K562 (cell line): ENCODE results near the gene MAP2K7. TPM values are rescaled to one million over a fixed set of nuclear protein-coding genes. Genes with fewer than 3 reads are reported as not detected.

Experiments
- CGGBP1 ChIP-seq: fragments of 250-450 bp; sonication (Bioruptor Pico); IDR thresholded peaks from 2 replicates; pipeline ENCODE4 v1.9.0; 2021; ENCODE audit warnings: mild to moderate bottlenecking
- E2F1 ChIP-seq: sonication (generic); formaldehyde crosslinking; IDR thresholded peaks from 2 replicates; pipeline ENCODE4 v1.8.1; 2023; ENCODE audit warnings: mild to moderate bottlenecking, missing genetic modification reagents, moderate library complexity
- ETS1 ChIP-seq: conservative IDR thresholded peaks from 2 replicates; pipeline ENCODE4 v1.6.1; 2011; ENCODE audit warnings: low read depth, mild to moderate bottlenecking, low read length; ENCODE audit not compliant: control insufficient read depth
- HEY1 ChIP-seq: fragments of 250-450 bp; sonication (Bioruptor Pico); IDR thresholded peaks from 2 replicates; pipeline ENCODE4 v1.5.0; 2020; ENCODE audit warnings: mild to moderate bottlenecking, moderate library complexity, borderline replicate concordance
- KLF6 ChIP-seq: fragments of 250-450 bp; sonication (Bioruptor Pico); IDR thresholded peaks from 2 replicates; pipeline ENCODE4 v1.4.0; 2020; ENCODE audit warnings: mild to moderate bottlenecking, moderate library complexity, borderline replicate concordance
- MNT ChIP-seq, 2 experiments: fragments of 450-650 bp; conservative IDR thresholded peaks; 2 replicates each; pipeline ENCODE4 v1.6.1; 2017; ENCODE audit warnings: mild to moderate bottlenecking in 2 of 2, moderate library complexity in 2 of 2
- PHB2 ChIP-seq: fragments of 450-650 bp; IDR thresholded peaks from 2 replicates; pipeline ENCODE4 v1.6.1; 2017; ENCODE audit warnings: low read depth
- PHF8 ChIP-seq: fragments of 200-600 bp; sonication (generic); IDR thresholded peaks from 2 replicates; pipeline ENCODE4 v1.6.1; 2012; ENCODE audit warnings: mixed run types, mild to moderate bottlenecking, inconsistent platforms, low read length, moderate library complexity, borderline replicate concordance
- RHOXF2B ChIP-seq: fragments of 250-450 bp; sonication (Bioruptor Pico); conservative IDR thresholded peaks from 2 replicates; pipeline ENCODE4 v1.5.1; 2021
- ZBTB33 ChIP-seq: sonication (generic); formaldehyde crosslinking; IDR thresholded peaks from 2 replicates; pipeline ENCODE4 v1.8.1; 2023; ENCODE audit warnings: mild to moderate bottlenecking, missing genetic modification reagents
- ZNF407 ChIP-seq: fragments of 450-650 bp; IDR thresholded peaks from 2 replicates; pipeline ENCODE4 v1.6.1; 2016; ENCODE audit warnings: low read depth
- polyA plus RNA-seq, 8 experiments: library from polyadenylated mRNA; depleted of rRNA in 4 of 8; stranded (reverse) in 5 of 8; unstranded in 3 of 8; fragments of >200 nt; fragmentation: Nextera tagmentation in 2 of 8; fragmentation: Illumina TruSeq in 1 of 8; extraction: Ambion mirVana in 2 of 8; extraction: Trizol in 1 of 8; gene quantifications; 2 replicates each; pipeline versions ENCODE4 v1.2.1 to v1.2.3, GENCODE V29; 2011 to 2014; ENCODE audit warnings: inconsistent platforms in 1 of 8, missing spikeins in 1 of 8
- total RNA-seq, 7 experiments: library from RNA; depleted of rRNA in 6 of 7; stranded (reverse); fragments of >200 nt in 6 of 7; fragmentation: Illumina TruSeq in 2 of 7; extraction: Trizol in 2 of 7; gene quantifications; 2 replicates each; pipeline versions ENCODE4 v1.2.1 to v1.2.3, GENCODE V29; 2011 to 2021; ENCODE audit warnings: low replicate concordance in 1 of 7

MAP2K7 gene
- total and polyA plus RNA-seq, 9 of the 15 experiments (the other 6 are each of a cell fraction or from before 2014, with no cell fraction given): 0.51 to 45.8 (median 14.1) TPM

GRCh38 chr19:7868671-7869452, 34.8 kb upstream of the MAP2K7 start (continued):
- TF ChIP-seq ZNF407 (no peak), MNT (conservative IDR thresholded peaks at IDR 0.05) (peak in 1 of 2 experiments; percentile 1; a peak in 2 of 4 replicates), ETS1 (peak; percentile 40; the same call in 1 of the 2 replicates), PHF8 (peak; percentile 57; the same call in 1 of the 2 replicates), HEY1 (no peak), KLF6 (CRISPR knock-in tag) (no peak), CGGBP1 (CRISPR knock-in tag) (no peak), ZBTB33 (CRISPR knock-in tag) (peak; percentile 34; the same call in 1 of the 2 replicates), PHB2 (no peak), E2F1 (CRISPR knock-in tag) (peak; percentile 55; the same call in 1 of the 2 replicates), RHOXF2B (CRISPR knock-in tag) (no peak)
